ENCODE results near the gene PLPPR1. TPM values are rescaled to one million over a fixed set of nuclear protein-coding genes. Genes with fewer than 3 reads are reported as not detected.

PLPPR1 gene
- total and polyA plus RNA-seq, 2 of the 13 experiments (the other 11 are each of a cell fraction or from before 2014, with no cell fraction given): 16.0 to 84.7 TPM

DNA sequence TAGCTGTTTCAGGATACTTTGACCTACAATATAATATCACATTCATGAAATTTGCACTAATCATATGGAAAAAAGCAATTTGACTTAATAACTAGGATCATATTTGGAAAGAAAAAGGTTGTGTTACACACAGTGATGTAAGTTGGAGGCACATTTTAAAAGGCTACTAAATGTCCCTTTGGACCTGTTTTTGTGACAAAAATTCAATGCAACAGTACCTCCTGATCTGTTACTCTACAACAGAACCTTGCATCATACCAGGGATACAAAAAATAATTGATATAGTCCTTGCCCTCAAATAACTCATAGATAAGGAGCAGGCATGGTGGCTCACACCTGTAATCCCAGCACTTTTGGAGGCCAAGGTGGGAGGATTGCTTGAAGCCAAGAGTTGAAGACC is 289.2 kb downstream of the PLPPR1 start:
- intact Hi-C loops (cut with micrococcal nuclease; ENCODE audit: unreplicated experiment): loop anchor here (10.0 kb wide), 1 partner anchor 217 kb away; the partner anchor contains the start of gene RNF20

DNA sequence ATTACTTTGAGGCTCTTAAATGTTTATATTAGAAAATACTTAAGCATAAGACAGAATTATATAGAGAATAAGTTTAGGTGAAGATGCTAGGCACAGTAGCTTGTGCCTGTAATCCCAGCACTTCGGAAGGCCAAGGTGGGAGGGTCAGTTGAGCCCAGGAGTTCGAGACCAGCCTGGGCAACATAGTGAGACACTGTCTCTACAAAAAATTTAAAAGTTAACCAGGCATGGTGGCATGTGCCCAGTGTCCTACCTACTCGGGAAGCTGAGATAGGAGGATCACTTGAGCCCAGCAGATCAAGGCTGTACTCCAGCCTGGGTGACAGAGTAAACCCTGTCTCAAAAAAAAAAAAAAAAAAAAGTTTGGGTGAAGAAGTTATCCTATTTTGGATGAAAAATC is 294.6 kb downstream of the PLPPR1 start:
- ChIA-PET CTCF (ENCODE audit: low intra/inter-chr PET ratio, low total read pairs) (no interaction called here), POLR2A (interaction anchor here (0.7 to 5.3 kb wide), 12 partner anchors 9 to 123 kb away, joined by 3 to 116 read pairs (median 24); partner anchors contain the start of genes MRPL50 and ZNF189)
- in situ Hi-C loops (cut with HindIII; ENCODE audit: extremely low pct_ligation_motif_present, low pct_unique_long_range_greater_than_20kb): loop anchor here (5.0 to 10.0 kb wide), 2 partner anchors 64 to 212 kb away; partner anchors contain the start of genes BAAT and RNF20
- FAIRE-seq (no peak), ATAC-seq (peak; percentile 21), DNase-seq (ENCODE audit: low spot score) (no peak)
- Histone ChIP-seq H3K4me2 (ENCODE audit: low read depth, low read length) (no peak overlapping the region), H3K9ac (ENCODE audit: insufficient read depth, low read depth, low read length) (peak overlapping the region; percentile 71), H3K4me1 (ENCODE audit: insufficient read depth, low read length) (peaks cover 78% of the 10 kb centered on the region), H3K27ac (ENCODE audit: extremely low read length, insufficient read depth, low read length) (peak overlapping the region; percentile 97), H3K79me2 (ENCODE audit: insufficient read depth, low read length) (no peaks in the 10 kb centered on the region), H3K27me3 (ENCODE audit: control insufficient read depth in 1 of 2, insufficient read depth in 2 of 2, low read length in 2 of 2) (no peaks in the 10 kb centered on the region), H3K36me3 (replicated peaks in 1 of 2; ENCODE audit: control insufficient read depth in 1 of 2, insufficient read depth in 2 of 2, low read length in 2 of 2) (peaks cover 0 to 1% of the 10 kb centered on the region in 2 experiments; a peak in 1 of 5 replicates), H4K20me1 (ENCODE audit: insufficient read depth, low read length) (no peaks in the 10 kb centered on the region), H2AFZ (ENCODE audit: low read length) (no peak overlapping the region), H3K4me3 (replicated peaks in 1 of 3; ENCODE audit: insufficient read depth in 1 of 3, low read depth in 2 of 3, low read length in 3 of 3) (no peak overlapping the region), H3K9me3 (ENCODE audit: low read length) (peaks cover 12% of the 10 kb centered on the region; the same call in 1 of the 2 replicates)
- no TSS peak for BruUV-seq (replicated peaks)
- intact Hi-C loops (cut with micrococcal nuclease; ENCODE audit: unreplicated experiment): no loop called here
- WGBS (ENCODE audit: low lambda C conversion rate): 85% methylated on average over 3 of the region's 3 CpGs
- no peak for TF ChIP-seq PPARG (CRISPR knock-in tag; conservative IDR thresholded peaks at IDR 0.05)
- 0 out of 2 replicates have a peak, but pooled peaks have one; percentile 4 for TF ChIP-seq NFKBIZ (CRISPR knock-in tag; IDR thresholded peaks at IDR 0.05)
- TF ChIP-seq ZNF121 (CRISPR knock-in tag; IDR thresholded peaks at IDR 0.05): peak; percentile 94
- TF ChIP-seq ZNF615 (CRISPR knock-in tag; IDR thresholded peaks at IDR 0.05; ENCODE audit: borderline replicate concordance): no peak
- TF ChIP-seq ZNF331 (CRISPR knock-in tag; IDR thresholded peaks at IDR 0.05): no peak
- 0 out of 2 replicates have a peak, but pooled peaks have one; percentile 8 for TF ChIP-seq ZBTB38 (CRISPR knock-in tag; IDR thresholded peaks at IDR 0.05)
- TF ChIP-seq HNF4G (IDR thresholded peaks at IDR 0.05; ENCODE audit: borderline replicate concordance, low read depth, low read length): no peak
- TF ChIP-seq HNF4G (CRISPR knock-in tag; IDR thresholded peaks at IDR 0.05; ENCODE audit: borderline replicate concordance, low read depth): no peak
- TF ChIP-seq GZF1 (CRISPR knock-in tag; IDR thresholded peaks at IDR 0.05): 0 out of 2 replicates have a peak, but pooled peaks have one; percentile 4
- no peak for TF ChIP-seq ATAD3A (CRISPR knock-in tag; IDR thresholded peaks at IDR 0.05)
- TF ChIP-seq BRD4 (CRISPR knock-in tag; IDR thresholded peaks at IDR 0.05): peak; percentile 16; the same call in 1 of the 2 replicates
- TF ChIP-seq NFRKB (IDR thresholded peaks at IDR 0.05): no peak
- no peak for TF ChIP-seq ARNT2 (CRISPR knock-in tag; IDR thresholded peaks at IDR 0.05; ENCODE audit: low read depth)
- TF ChIP-seq CBX5 (CRISPR knock-in tag; IDR thresholded peaks at IDR 0.05; ENCODE audit: borderline replicate concordance): peak; percentile 7; the same call in 1 of the 2 replicates
- TF ChIP-seq, protein P1, sequence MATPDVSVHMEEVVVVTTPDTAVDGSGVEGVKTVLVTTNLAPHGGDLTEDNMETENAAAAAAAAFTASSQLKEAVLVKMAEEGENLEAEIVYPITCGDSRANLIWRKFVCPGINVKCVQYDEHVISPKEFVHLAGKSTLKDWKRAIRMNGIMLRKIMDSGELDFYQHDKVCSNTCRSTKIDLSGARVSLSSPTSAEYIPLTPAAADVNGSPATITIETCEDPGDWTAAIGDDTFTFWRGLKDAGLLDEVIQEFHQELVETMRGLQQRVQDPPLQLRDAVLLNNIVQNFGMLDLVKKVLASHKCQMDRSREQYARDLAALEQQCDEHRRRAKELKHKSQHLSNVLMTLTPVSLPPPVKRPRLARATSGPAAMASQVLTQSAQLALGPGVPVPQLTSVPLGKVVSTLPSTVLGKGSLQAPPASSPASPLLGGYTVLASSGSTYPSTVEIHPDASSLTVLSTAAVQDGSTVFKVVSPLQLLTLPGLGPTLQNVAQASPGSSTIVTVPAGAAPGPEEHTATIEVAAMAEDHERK (CRISPR knock-in tag; IDR thresholded peaks at IDR 0.05; ENCODE audit: low read depth): 0 out of 2 replicates have a peak, but pooled peaks have one; percentile 0

More for the DNA sequence above, 289.2 kb downstream of the PLPPR1 start:
- DNase-seq (ENCODE audit: low spot score) (no peak), FAIRE-seq (no peak), ATAC-seq (no peak)
- no peak overlapping the region for H3K4me2 ChIP-seq (ENCODE audit: low read depth, low read length)
- H3K4me3 ChIP-seq (replicated peaks in 1 of 3; ENCODE audit: insufficient read depth in 1 of 3, low read depth in 2 of 3, low read length in 3 of 3): no peak overlapping the region
- TF ChIP-seq ZNF749 (CRISPR knock-in tag; IDR thresholded peaks at IDR 0.05; ENCODE audit: borderline replicate concordance) (no peak), CEBPB (IDR thresholded peaks at IDR 0.05; ENCODE audit: borderline replicate concordance, low read depth, low read length) (0 out of 2 replicates have a peak, but pooled peaks have one; percentile 17), MIXL1 (CRISPR knock-in tag; IDR thresholded peaks at IDR 0.05) (no peak), SOX6 (IDR thresholded peaks at IDR 0.05) (no peak), SOX6 (CRISPR knock-in tag; IDR thresholded peaks at IDR 0.05) (peak; percentile 34; the same call in 1 of the 2 replicates)
- BruUV-seq (replicated peaks): no TSS peak
- ChIA-PET POLR2A (interaction anchor here (2.6 kb wide), 1 partner anchor 8 kb away, joined by 75 read pairs; no protein-coding TSS in a partner anchor), CTCF (ENCODE audit: low intra/inter-chr PET ratio, low total read pairs) (interaction anchor here (4.6 kb wide), 1 partner anchor 69 kb away, joined by 65 read pairs; no protein-coding TSS in a partner anchor)
- no peaks in the 10 kb centered on the region for H4K20me1 ChIP-seq (ENCODE audit: insufficient read depth, low read length)
- no peaks in the 10 kb centered on the region for H3K27me3 ChIP-seq (ENCODE audit: control insufficient read depth in 1 of 2, insufficient read depth in 2 of 2, low read length in 2 of 2)
- H3K9ac ChIP-seq (ENCODE audit: insufficient read depth, low read depth, low read length): no peak overlapping the region
- H3K79me2 ChIP-seq (ENCODE audit: insufficient read depth, low read length): no peaks in the 10 kb centered on the region
- no peak overlapping the region for H2AFZ ChIP-seq (ENCODE audit: low read length)
- no peaks in the 10 kb centered on the region for H3K9me3 ChIP-seq (ENCODE audit: low read length)
- H3K27ac ChIP-seq (ENCODE audit: extremely low read length, insufficient read depth, low read length): peak overlapping the region; percentile 87
- peaks cover 0 to 2% of the 10 kb centered on the region in 2 experiments; a peak in 4 of 5 replicates for H3K36me3 ChIP-seq (replicated peaks in 1 of 2; ENCODE audit: control insufficient read depth in 1 of 2, insufficient read depth in 2 of 2, low read length in 2 of 2)
- peaks cover 77% of the 10 kb centered on the region for H3K4me1 ChIP-seq (ENCODE audit: insufficient read depth, low read length)
- in situ Hi-C loops (cut with HindIII; ENCODE audit: extremely low pct_ligation_motif_present, low pct_unique_long_range_greater_than_20kb): loop anchor here (5.0 kb wide), 1 partner anchor 125 kb away; no protein-coding TSS in a partner anchor
